Femur (tissue), 1 donor: Measurements from ENCODE around the gene NRCAM.

Source experiments
- DNase-seq: peaks from one replicate; pipeline ENCODE4 v3.0.0-alpha.2; 2017

Gene NRCAM

GRCh38 chr7:108423089-108423989, 32.9 kb downstream of the NRCAM start:
- DNase-seq, result no peak

DNA sequence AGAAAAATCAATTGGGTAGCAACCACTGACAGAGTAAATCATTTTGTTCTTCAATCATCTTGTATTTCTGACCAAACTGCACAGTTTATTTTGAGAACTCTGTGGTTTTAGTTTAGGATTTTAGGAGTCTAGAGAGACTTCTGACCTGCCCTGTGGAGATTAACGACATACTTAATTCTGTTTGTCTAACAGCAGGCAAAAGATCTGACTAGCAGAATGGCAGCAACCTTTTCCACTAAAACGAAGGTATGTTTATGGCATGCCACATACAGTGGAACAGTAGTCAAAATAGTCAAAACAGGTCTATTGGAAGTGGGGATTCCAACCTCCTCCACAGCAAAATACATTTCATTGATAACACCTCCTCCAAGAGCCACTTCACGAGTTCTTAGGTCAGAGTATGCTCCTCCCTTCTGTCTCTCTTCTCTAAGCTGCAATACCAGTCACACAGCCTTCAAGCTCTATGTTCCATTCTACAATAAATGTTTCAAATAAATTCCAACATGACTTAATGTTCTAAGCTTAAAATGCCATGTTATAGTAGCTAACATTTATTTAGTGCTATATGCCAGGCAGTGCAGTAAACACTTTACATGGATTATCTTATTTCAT, 34.4 kb downstream of the NRCAM start:
- no peak for DNase-seq

DNA sequence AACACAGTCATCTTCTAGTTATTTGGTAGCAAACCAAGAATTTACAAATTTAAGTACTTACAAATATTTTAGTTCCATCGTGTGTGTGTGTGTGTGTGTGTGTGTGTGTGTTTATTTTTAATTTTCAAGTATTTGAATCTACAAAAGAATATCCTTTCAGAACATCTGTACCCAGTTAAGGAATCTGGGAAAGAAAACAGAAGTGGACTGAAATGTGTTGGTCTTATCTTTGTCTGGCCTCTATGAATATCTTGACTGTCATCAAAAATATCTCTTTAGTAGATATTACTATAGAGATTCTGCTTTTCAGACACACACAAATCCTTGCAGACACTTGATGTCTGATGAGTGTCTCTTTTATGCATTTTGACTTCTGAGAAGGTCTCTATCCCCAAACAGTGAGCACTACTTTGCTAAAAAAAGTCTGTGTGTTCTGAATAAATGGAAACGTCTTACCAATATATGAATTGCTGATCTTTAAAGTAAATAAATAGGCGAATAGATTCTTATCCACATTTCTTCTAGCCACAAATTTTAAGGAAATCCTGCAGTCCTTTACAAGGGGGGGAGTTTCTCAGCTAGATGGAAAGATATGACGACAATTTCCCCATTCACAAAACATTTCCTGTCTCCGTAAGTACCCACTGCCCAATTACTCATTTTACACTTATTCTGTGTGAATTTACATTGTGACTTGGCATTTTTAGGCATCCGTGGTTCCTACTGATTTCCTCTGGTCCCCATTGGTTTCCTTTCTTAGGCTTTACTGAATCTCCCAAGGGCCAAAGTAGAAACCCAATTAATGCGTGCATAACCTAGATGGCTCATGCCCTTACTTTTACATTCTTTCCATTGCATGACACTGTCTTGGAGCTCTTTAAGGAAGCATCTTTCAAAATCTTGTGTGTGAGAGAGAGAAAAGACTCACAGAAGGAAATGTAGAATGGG, 36.0 kb downstream of the NRCAM start:
- no peak for DNase-seq

GRCh38 chr7:108418946-108419345, 37.3 kb downstream of the NRCAM start:
- DNase-seq, result no peak

DNA sequence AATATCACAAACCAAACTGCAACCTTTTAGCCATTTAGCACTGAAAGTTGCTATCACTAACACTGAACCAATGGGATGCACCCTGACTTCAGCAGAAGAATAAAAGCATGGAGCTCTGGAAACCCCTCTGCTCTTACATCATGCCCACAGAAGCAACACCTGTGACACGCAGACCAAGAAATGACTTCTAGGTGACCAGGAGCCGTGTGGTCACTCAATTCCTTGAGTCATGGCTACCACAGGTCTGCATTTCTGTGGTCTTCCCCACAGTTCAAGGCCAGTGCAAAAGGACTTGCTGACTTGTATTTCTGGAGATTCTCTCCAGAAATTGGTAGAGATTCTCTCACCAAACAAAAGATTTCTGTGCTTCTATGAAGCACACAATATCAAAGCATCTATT, 38.3 kb downstream of the NRCAM start:
- no peak for DNase-seq

- no peak for DNase-seq
These were observed 39.1 kb downstream of the NRCAM start for GRCh38 chr7:108417144-108417543.

DNA sequence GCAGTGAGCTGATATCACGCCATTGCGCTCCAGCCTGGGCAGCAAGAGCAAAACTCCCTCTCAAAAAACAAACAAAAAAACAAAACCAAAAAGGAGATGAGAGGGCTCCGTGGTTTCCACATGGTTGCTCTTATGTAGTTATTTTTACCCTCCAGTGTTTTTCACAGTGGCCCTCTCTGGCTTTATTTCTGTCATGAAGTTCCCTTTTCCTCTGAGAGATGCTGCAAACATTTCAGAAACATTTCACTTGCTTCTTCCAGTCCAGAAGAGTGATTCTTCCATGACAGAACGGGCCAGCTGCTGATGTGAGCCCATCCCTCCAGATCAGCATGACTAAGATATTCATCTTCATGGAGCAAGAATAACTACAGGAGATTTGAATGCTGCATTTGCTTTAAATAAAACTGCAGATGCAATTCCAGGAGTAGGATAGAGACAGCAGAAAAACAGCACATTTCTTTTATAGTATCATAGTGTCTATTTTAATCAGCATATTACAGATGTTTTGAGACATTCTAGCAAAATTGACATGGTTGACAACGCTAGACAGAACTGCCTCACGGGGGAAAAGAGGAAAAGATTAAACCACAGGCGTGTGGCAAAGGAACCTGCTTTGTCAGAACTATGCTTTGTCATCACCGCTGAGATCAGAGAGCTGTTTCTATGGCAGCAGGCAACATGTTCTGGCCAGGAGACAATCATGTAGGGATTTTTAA, 40.3 kb downstream of the NRCAM start:
- no peak for DNase-seq

DNA sequence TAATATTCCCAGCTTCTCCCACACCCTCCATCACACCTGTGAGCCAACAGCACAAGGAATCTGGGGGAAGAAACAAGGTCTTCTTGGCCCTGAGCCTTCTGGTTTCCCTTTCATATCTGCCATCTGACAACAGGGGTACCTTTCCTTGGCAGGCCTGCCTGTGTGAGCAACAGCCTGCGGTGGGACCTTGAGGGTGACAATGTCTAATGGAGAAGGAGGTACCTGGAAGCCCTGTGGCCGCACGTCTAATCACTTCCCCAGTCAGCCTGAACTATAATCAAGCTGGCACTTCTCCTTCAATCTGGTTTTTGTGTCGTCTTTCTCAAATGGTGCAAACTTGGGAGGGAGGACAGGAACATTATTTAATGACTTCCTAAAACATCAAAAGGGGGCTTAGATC, 41.2 kb downstream of the NRCAM start:
- DNase-seq, result no peak

- DNase-seq, result no peak
These were observed 42.3 kb downstream of the NRCAM start for GRCh38 chr7:108413782-108414492.

GRCh38 chr7:108413337-108413736, 42.9 kb downstream of the NRCAM start:
- no peak for DNase-seq

- DNase-seq, result no peak
These were observed 47.1 kb downstream of the NRCAM start for GRCh38 chr7:108409146-108409545.

GRCh38 chr7:108408296-108408991, 47.8 kb downstream of the NRCAM start:
- DNase-seq, result no peak

DNA sequence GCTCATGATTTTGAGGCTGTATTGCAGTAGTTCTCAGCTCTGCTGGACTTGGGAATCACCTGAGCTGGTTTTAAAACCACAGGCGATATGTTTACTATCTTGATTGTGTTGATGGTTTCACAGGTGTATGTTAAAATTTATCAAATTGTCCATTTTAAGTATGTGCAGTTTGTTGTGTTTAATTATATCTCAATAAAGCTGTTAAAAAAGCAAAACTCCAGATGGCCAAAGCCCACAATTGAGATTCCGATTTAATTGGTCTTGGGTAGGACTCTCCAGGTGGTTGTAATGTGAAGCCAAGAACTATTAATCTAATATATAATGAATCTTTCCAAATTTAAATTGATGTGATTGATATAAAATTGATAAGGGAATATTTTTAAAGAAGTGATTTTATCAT, 48.6 kb downstream of the NRCAM start:
- DNase-seq, result no peak

DNA sequence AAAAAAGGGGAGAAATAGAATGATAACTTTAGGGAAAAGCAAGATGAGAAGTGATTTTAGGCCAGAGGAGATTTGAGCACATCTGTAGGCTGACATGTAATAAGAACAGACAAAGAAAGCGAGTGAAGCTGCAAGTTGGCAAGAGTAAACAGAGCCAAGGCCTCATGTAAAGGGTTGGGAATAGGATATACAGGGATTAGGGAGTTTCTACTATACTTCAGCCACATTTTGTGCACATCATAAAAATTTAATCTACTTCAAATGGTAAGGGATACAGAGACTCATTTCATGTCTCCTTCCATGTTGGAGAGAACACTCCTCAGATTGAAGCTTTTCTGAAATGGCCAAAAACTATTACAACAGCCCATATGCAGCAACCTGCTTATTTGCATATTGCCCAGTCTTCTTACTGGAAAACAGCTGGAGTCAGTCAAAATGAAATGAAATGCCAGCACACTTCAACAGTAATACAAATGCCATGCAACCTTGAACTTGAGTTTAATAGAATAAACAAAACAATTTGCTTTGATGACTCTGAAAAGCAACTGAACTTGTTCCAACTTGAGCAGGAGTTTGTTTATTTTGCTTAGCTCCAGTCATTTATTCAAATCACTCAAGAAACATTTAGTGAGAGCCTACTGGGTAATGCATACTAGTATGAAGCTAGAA, 49.9 kb downstream of the NRCAM start:
- no peak for DNase-seq

- DNase-seq, result no peak
These were observed 51.5 kb downstream of the NRCAM start for GRCh38 chr7:108404509-108405420.

- no peak for DNase-seq
These were observed 52.5 kb downstream of the NRCAM start for GRCh38 chr7:108403597-108404217.

DNA sequence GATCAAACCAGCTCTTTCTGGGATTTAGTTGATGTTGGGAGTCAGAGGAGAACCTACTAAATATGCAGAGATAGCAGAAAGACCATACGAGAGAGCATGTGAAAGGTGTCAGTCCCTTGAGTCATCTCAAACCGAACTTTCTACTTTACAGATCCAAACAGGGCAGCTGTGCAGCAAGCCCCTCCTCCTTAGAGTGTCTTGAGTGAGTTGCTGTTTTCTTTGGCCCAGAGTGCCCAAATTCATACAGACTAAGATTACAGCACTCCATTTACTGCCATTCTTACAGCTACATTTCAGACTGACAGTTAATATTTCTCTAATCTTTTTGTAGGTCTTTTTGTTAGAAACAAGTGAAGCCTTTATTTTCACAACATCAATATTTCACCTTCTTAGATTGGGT, 53.4 kb downstream of the NRCAM start:
- no peak for DNase-seq

DNA sequence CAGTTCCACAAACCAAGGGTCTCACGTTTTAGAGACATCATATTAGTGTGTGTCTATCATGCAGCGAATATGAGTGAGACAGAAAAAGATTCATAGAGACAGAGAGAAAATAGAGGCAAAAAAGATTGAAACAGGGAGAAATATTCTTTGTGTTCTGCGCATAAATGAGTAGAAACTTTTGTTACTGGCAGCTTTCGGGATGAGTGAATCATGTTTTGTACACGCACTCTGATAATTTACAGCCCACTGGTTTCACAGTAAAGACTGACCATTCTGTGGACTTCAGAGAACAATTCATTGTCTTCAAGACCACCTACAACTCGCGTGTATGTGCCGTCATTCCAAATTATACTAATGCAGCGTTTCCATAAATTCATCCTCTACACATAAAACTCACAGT, 60.2 kb downstream of the NRCAM start:
- DNase-seq, result no peak

- DNase-seq, result no peak
These were observed 60.8 kb downstream of the NRCAM start for GRCh38 chr7:108395426-108395825.
